ENCODE data around the gene RBMS3.
"Not testable (repeated sequence)": the region's sequence is repeated elsewhere in the genome, so short reads cannot be mapped to it uniquely, and the experiment has no call there.

The RBMS3 gene

DNA sequence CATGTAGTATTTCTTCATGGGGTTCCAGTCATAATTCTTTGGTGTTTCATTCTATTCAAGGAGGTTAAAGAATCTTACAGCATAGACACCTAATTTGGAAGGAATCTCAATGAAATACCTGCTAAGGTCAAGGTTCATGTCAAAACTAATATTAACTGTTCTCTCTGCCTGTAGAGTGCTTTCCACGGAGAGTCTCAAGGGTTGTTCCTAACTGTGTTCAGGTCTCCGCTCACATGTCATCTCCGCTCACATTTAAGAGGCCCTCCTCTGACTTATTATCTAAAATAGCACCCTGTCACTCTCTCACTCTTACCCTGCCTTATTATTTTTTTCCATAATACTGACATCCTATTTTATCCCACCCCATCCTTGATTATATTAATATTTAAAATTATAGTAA is 239.9 kb downstream of the RBMS3 start:
- no peak overlapping the region for H3K4me2 ChIP-seq (ENCODE audit: low read length)
- no peaks in the 10 kb centered on the region for H3K27me3 ChIP-seq (ENCODE audit: control insufficient read depth, insufficient read depth, low read length)
- H3K4me1 ChIP-seq (ENCODE audit: control insufficient read depth, insufficient read depth, low read length), result peaks cover 20% of the 10 kb centered on the region
- H3K36me3 ChIP-seq (ENCODE audit: insufficient read depth, low read length), result no peaks in the 10 kb centered on the region
- H3K9me3 ChIP-seq (replicated peaks; ENCODE audit: low read length), result no peaks in the 10 kb centered on the region
- no peak overlapping the region for H3K4me3 ChIP-seq (ENCODE audit: low read length)
- no peak overlapping the region for H3K9ac ChIP-seq (ENCODE audit: low read depth, low read length)

- Histone ChIP-seq H3K4me2 (ENCODE audit: low read length) (no peak overlapping the region), H3K4me3 (ENCODE audit: low read length) (no peak overlapping the region), H3K9ac (ENCODE audit: low read depth, low read length) (no peak overlapping the region), H3K9me3 (replicated peaks; ENCODE audit: low read length) (no peaks in the 10 kb centered on the region), H3K36me3 (ENCODE audit: insufficient read depth, low read length) (no peaks in the 10 kb centered on the region), H3K27me3 (ENCODE audit: control insufficient read depth, insufficient read depth, low read length) (no peaks in the 10 kb centered on the region), H3K4me1 (ENCODE audit: control insufficient read depth, insufficient read depth, low read length) (peaks cover 17% of the 10 kb centered on the region)
Observed at GRCh38 chr3:29521293-29521692, 240.4 kb downstream of the RBMS3 start.

DNA sequence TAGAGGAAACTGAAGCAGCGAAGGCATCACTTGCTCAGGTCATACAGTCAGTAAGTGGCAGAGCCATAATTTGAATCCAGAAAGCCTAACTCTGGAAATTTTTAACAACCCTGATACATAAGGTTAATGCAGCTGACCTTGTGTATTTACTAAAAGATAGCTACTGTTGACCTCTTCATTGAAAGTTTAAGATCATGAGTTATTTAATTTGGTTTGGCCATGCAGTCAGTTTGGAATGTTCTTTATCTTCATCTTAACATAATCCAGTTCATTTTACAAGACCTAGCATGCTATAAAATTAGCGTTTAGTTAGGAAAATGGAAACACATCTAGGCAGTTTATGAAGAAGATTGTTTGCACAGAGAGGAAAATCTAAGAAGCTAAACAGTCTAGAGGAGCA is 240.9 kb downstream of the RBMS3 start:
- no peaks in the 10 kb centered on the region for H3K27me3 ChIP-seq (ENCODE audit: control insufficient read depth, insufficient read depth, low read length)
- H3K4me2 ChIP-seq (ENCODE audit: low read length), result no peak overlapping the region
- H3K4me3 ChIP-seq (ENCODE audit: low read length), result no peak overlapping the region
- H3K9ac ChIP-seq (ENCODE audit: low read depth, low read length), result no peak overlapping the region
- H3K36me3 ChIP-seq (ENCODE audit: insufficient read depth, low read length), result no peaks in the 10 kb centered on the region
- H3K4me1 ChIP-seq (ENCODE audit: control insufficient read depth, insufficient read depth, low read length), result peaks cover 15% of the 10 kb centered on the region
- H3K9me3 ChIP-seq (replicated peaks; ENCODE audit: low read length), result no peaks in the 10 kb centered on the region

DNA sequence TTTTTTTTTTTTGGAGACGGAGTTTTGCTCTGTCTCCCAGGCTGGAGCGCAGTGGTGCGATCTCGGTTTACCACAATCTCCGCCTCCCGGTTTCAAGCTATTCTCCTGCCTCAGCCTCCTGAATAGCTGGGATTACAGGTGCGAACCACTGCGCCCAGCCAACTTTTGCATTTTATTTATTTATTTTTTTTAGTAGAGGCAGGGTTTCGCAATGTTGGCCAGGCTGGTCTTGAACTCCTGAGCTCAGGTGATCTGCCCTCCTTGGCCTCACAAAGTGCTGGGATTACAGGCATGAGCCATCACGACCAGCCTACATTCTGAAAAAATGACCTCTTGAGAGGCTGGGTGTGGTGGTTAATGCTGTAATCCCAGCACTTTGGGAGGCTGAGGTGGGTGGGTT is 243.6 kb downstream of the RBMS3 start:
- H3K36me3 ChIP-seq (ENCODE audit: insufficient read depth, low read length); H3K9me3 ChIP-seq (replicated peaks; ENCODE audit: low read length); H3K9ac ChIP-seq (ENCODE audit: low read depth, low read length); H3K27me3 ChIP-seq (ENCODE audit: control insufficient read depth, insufficient read depth, low read length); H3K4me3 ChIP-seq (ENCODE audit: low read length); H3K4me2 ChIP-seq (ENCODE audit: low read length): not testable (repeated sequence)
- H3K4me1 ChIP-seq (ENCODE audit: control insufficient read depth, insufficient read depth, low read length), result peaks cover 15% of the 10 kb centered on the region

GRCh38 chr3:29525254-29525881 is 244.5 kb downstream of the RBMS3 start:
- Histone ChIP-seq H3K36me3 (ENCODE audit: insufficient read depth, low read length) (no peaks in the 10 kb centered on the region), H3K9ac (ENCODE audit: low read depth, low read length) (peak overlapping the region; percentile 25), H3K4me3 (ENCODE audit: low read length) (no peak overlapping the region), H3K4me1 (ENCODE audit: control insufficient read depth, insufficient read depth, low read length) (peaks cover 19% of the 10 kb centered on the region), H3K9me3 (replicated peaks; ENCODE audit: low read length) (no peaks in the 10 kb centered on the region), H3K4me2 (ENCODE audit: low read length) (peak overlapping the region; percentile 32), H3K27me3 (ENCODE audit: control insufficient read depth, insufficient read depth, low read length) (no peaks in the 10 kb centered on the region)

DNA sequence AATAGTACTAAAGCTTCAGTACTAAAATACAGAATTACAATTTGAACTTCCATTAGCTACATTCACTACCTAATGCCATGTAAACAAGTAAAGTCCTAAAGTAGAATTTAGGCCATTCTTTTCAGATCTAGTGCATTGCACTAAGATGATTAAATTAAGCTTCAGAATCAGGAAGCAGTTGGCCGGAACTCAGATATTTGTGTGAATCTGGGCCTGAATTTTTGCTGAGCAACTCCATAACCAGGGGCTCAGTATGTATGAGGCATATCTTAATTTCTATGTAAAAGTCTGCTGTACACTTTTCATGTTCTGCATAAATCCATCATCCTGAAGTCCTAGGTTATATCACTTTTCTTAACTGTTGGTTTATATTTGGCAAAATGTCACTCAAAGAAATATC is 246.4 kb downstream of the RBMS3 start:
- no peaks in the 10 kb centered on the region for H3K9me3 ChIP-seq (replicated peaks; ENCODE audit: low read length)
- H3K36me3 ChIP-seq (ENCODE audit: insufficient read depth, low read length), result no peaks in the 10 kb centered on the region
- no peak overlapping the region for H3K4me3 ChIP-seq (ENCODE audit: low read length)
- no peaks in the 10 kb centered on the region for H3K27me3 ChIP-seq (ENCODE audit: control insufficient read depth, insufficient read depth, low read length)
- peaks cover 19% of the 10 kb centered on the region for H3K4me1 ChIP-seq (ENCODE audit: control insufficient read depth, insufficient read depth, low read length)
- H3K9ac ChIP-seq (ENCODE audit: low read depth, low read length), result no peak overlapping the region
- no peak overlapping the region for H3K4me2 ChIP-seq (ENCODE audit: low read length)

DNA sequence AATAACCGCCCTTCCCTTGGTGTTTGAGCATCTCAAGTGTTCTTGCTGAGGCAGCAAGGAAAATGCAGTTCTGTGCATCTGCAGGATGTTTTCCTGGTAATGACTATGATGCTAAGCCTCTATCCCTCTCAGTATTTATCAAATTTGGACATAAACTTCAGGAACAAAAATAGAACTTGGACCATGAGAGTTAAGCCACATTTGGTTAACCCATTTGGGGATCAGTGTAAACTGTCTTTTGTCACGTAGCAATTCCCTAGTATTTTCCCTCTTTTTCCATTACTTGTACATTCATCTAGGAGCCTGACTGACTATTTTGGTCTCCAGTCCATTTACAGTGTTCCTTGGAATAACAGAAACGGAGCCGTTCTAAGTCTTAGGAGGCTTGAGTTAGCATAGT is 250.8 kb downstream of the RBMS3 start:
- H3K36me3 ChIP-seq (ENCODE audit: insufficient read depth, low read length), result no peaks in the 10 kb centered on the region
- peaks cover 5% of the 10 kb centered on the region for H3K4me1 ChIP-seq (ENCODE audit: control insufficient read depth, insufficient read depth, low read length)
- H3K27me3 ChIP-seq (ENCODE audit: control insufficient read depth, insufficient read depth, low read length), result no peaks in the 10 kb centered on the region
- no peak overlapping the region for H3K4me2 ChIP-seq (ENCODE audit: low read length)
- no peaks in the 10 kb centered on the region for H3K9me3 ChIP-seq (replicated peaks; ENCODE audit: low read length)
- H3K4me3 ChIP-seq (ENCODE audit: low read length), result no peak overlapping the region
- no peak overlapping the region for H3K9ac ChIP-seq (ENCODE audit: low read depth, low read length)

- Histone ChIP-seq H3K4me3 (ENCODE audit: low read length) (no peak overlapping the region), H3K9ac (ENCODE audit: low read depth, low read length) (no peak overlapping the region), H3K27me3 (ENCODE audit: control insufficient read depth, insufficient read depth, low read length) (no peaks in the 10 kb centered on the region), H3K4me2 (ENCODE audit: low read length) (no peak overlapping the region), H3K36me3 (ENCODE audit: insufficient read depth, low read length) (no peaks in the 10 kb centered on the region), H3K9me3 (replicated peaks; ENCODE audit: low read length) (no peaks in the 10 kb centered on the region), H3K4me1 (ENCODE audit: control insufficient read depth, insufficient read depth, low read length) (peaks cover 5% of the 10 kb centered on the region)
Observed at GRCh38 chr3:29532473-29532872, 251.6 kb downstream of the RBMS3 start.

GRCh38 chr3:29534006-29534405 is 253.1 kb downstream of the RBMS3 start:
- no peaks in the 10 kb centered on the region for H3K9me3 ChIP-seq (replicated peaks; ENCODE audit: low read length)
- no peak overlapping the region for H3K9ac ChIP-seq (ENCODE audit: low read depth, low read length)
- H3K4me1 ChIP-seq (ENCODE audit: control insufficient read depth, insufficient read depth, low read length), result peaks cover 17% of the 10 kb centered on the region
- H3K4me3 ChIP-seq (ENCODE audit: low read length), result no peak overlapping the region
- H3K4me2 ChIP-seq (ENCODE audit: low read length), result no peak overlapping the region
- no peaks in the 10 kb centered on the region for H3K36me3 ChIP-seq (ENCODE audit: insufficient read depth, low read length)
- H3K27me3 ChIP-seq (ENCODE audit: control insufficient read depth, insufficient read depth, low read length), result no peaks in the 10 kb centered on the region

DNA sequence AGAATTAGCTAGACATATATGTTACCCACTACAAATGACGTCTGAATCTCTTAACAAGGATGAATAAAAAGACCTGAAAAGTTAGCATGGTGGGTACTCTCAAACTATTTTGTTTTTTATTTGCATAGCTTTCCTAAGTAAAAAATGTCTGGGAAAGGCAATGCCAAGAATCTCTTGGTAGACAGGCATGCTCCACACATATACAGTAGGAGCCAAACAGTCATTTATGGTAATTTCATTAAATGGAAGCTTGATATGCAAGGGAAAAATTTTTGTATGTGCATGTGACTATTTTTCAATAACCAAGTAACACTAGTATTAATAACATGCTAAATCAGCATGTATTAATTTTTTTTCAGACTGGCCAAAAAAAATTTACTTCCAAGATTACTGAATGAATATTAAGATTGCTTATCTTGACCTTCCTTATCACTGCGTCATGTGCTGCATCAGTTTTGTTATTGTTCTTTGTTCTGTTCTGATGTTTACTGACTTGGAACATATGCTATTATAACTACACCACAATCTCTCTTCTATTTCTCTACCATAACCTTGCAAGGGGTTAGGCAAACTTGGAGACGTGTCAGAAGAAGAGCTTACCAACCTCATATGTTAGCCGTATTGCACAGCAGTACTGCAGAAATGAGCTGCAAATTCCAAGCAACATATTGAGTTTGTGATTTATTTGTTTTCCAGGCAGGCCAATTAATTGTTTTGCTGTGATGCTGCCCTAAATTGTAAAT is 255.3 kb downstream of the RBMS3 start:
- Histone ChIP-seq H3K36me3 (ENCODE audit: insufficient read depth, low read length) (no peaks in the 10 kb centered on the region), H3K4me3 (ENCODE audit: low read length) (no peak overlapping the region), H3K9ac (ENCODE audit: low read depth, low read length) (no peak overlapping the region), H3K9me3 (replicated peaks; ENCODE audit: low read length) (no peaks in the 10 kb centered on the region), H3K4me2 (ENCODE audit: low read length) (no peak overlapping the region), H3K27me3 (ENCODE audit: control insufficient read depth, insufficient read depth, low read length) (no peaks in the 10 kb centered on the region), H3K4me1 (ENCODE audit: control insufficient read depth, insufficient read depth, low read length) (peaks cover 12% of the 10 kb centered on the region)

GRCh38 chr3:29537889-29538609 is 257.2 kb downstream of the RBMS3 start:
- Histone ChIP-seq H3K4me3 (ENCODE audit: low read length) (no peak overlapping the region), H3K27me3 (ENCODE audit: control insufficient read depth, insufficient read depth, low read length) (no peaks in the 10 kb centered on the region), H3K4me1 (ENCODE audit: control insufficient read depth, insufficient read depth, low read length) (peaks cover 12% of the 10 kb centered on the region), H3K9ac (ENCODE audit: low read depth, low read length) (no peak overlapping the region), H3K9me3 (replicated peaks; ENCODE audit: low read length) (no peaks in the 10 kb centered on the region), H3K36me3 (ENCODE audit: insufficient read depth, low read length) (no peaks in the 10 kb centered on the region), H3K4me2 (ENCODE audit: low read length) (no peak overlapping the region)
